DND-41 (cell line): Measurements from ENCODE around the gene MAGI1.

Experiments used
- EZH2 ChIP-seq: IDR thresholded peaks from 3 replicates; pipeline ENCODE4 v1.6.1; 2012; ENCODE audit warnings: borderline replicate concordance, low read depth, mild to moderate bottlenecking, moderate library complexity, low read length, inconsistent platforms; ENCODE audit not compliant: severe bottlenecking
- TF ChIP-seq, protein P1 (sequence below): IDR thresholded peaks from 2 replicates; pipeline ENCODE4 v1.5.1; 2012; ENCODE audit warnings: borderline replicate concordance, low read length, moderate library complexity, mild to moderate bottlenecking; ENCODE audit not compliant: poor library complexity, severe bottlenecking; ENCODE audit errors: extremely low read depth

DNA sequence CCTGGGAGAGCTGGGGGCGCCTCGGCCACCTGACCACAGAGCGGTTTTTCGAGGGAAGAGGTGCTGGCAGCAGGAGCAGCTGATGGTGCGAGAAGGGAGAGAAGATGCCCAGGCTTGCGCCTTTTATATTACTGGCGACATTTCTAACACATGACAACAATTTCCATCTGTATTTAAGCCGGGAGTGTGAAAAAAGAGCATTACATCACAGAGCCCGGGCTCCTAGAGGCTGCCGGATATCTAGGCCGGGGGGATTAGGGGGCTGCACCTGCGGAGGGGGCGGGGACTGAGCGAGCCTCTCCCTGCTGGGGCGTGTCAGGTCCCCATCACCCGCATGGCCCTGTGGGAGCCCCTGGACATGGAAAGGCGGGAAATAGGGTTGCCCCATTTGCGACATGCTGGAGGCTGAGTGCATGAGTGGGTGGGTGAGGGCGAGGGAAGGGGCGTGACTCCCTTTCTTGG is 440.7 kb downstream of the MAGI1 start:
- TF ChIP-seq, protein P1, sequence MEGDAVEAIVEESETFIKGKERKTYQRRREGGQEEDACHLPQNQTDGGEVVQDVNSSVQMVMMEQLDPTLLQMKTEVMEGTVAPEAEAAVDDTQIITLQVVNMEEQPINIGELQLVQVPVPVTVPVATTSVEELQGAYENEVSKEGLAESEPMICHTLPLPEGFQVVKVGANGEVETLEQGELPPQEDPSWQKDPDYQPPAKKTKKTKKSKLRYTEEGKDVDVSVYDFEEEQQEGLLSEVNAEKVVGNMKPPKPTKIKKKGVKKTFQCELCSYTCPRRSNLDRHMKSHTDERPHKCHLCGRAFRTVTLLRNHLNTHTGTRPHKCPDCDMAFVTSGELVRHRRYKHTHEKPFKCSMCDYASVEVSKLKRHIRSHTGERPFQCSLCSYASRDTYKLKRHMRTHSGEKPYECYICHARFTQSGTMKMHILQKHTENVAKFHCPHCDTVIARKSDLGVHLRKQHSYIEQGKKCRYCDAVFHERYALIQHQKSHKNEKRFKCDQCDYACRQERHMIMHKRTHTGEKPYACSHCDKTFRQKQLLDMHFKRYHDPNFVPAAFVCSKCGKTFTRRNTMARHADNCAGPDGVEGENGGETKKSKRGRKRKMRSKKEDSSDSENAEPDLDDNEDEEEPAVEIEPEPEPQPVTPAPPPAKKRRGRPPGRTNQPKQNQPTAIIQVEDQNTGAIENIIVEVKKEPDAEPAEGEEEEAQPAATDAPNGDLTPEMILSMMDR = no peak
- TF ChIP-seq EZH2 = no peak
